H9 (cell line): Measurements from ENCODE around the gene ARPC2. TPM values are rescaled to one million over a fixed set of nuclear protein-coding genes. Genes with fewer than 3 reads are reported as not detected.

ENCODE experiments used
- DNase-seq: peaks from one replicate; pipeline ENCODE4 v3.0.0-alpha.2; 2017
- H2AFZ ChIP-seq: one replicate; pipeline ENCODE4 v1.6.1; 2013; ENCODE audit warnings: mild to moderate bottlenecking, low read length, control low read depth, moderate library complexity
- H2AK5ac ChIP-seq: 2 replicates; pipeline ENCODE4 v1.6.1; 2013; ENCODE audit warnings: low read length, control low read depth, mixed read lengths; ENCODE audit not compliant: insufficient read length
- H2BK120ac ChIP-seq: one replicate; pipeline ENCODE4 v1.6.1; 2013; ENCODE audit warnings: low read depth, mild to moderate bottlenecking, low read length, control low read depth, inconsistent platforms; ENCODE audit not compliant: poor library complexity, severe bottlenecking
- H2BK12ac ChIP-seq: 2 replicates; pipeline ENCODE4 v1.6.1; 2013; ENCODE audit warnings: low read length, control low read depth, mixed read lengths, low read depth; ENCODE audit not compliant: insufficient read length
- H2BK15ac ChIP-seq: 2 replicates; pipeline ENCODE4 v1.6.1; 2013; ENCODE audit warnings: low read depth, low read length, control low read depth
- H2BK20ac ChIP-seq: one replicate; pipeline ENCODE4 v1.6.1; 2013; ENCODE audit warnings: low read depth, mild to moderate bottlenecking, low read length, control low read depth, inconsistent platforms; ENCODE audit not compliant: poor library complexity, severe bottlenecking
- H2BK5ac ChIP-seq: 2 replicates; pipeline ENCODE4 v1.6.1; 2013; ENCODE audit warnings: low read length, control low read depth, mixed read lengths; ENCODE audit not compliant: insufficient read length
- H3K14ac ChIP-seq: 2 replicates; pipeline ENCODE4 v1.6.1; 2013; ENCODE audit warnings: low read length, control low read depth; ENCODE audit not compliant: insufficient read depth
- H3K18ac ChIP-seq: 2 replicates; pipeline ENCODE4 v1.6.1; 2013; ENCODE audit warnings: low read depth, mild to moderate bottlenecking, mixed read lengths, low read length, control low read depth; ENCODE audit not compliant: insufficient read length
- H3K23ac ChIP-seq: 2 replicates; pipeline ENCODE4 v1.6.1; 2013; ENCODE audit warnings: low read length, control low read depth, mixed read lengths, low read depth; ENCODE audit not compliant: insufficient read length
- H3K23me2 ChIP-seq: 2 replicates; pipeline ENCODE4 v1.6.1; 2013; ENCODE audit warnings: low read depth, mild to moderate bottlenecking, mixed read lengths, low read length, control low read depth; ENCODE audit not compliant: insufficient read length, poor library complexity, severe bottlenecking
- H3K27ac ChIP-seq: 2 replicates; pipeline ENCODE4 v1.5.1; 2013; ENCODE audit warnings: low read length, control low read depth, mixed read lengths, low read depth; ENCODE audit not compliant: insufficient read length
- H3K27me3 ChIP-seq: 2 replicates; pipeline ENCODE4 v1.6.1; 2013; ENCODE audit warnings: low read length, control low read depth, inconsistent platforms; ENCODE audit not compliant: insufficient read depth
- H3K4ac ChIP-seq: 2 replicates; pipeline ENCODE4 v1.6.1; 2013; ENCODE audit warnings: low read depth, mild to moderate bottlenecking, control low read depth, inconsistent platforms, low read length, moderate library complexity
- H3K4me1 ChIP-seq: 2 replicates; pipeline ENCODE4 v1.6.1; 2013; ENCODE audit warnings: low read length, control low read depth, inconsistent platforms; ENCODE audit not compliant: insufficient read depth
- H3K4me2 ChIP-seq: 2 replicates; pipeline ENCODE4 v1.6.1; 2013; ENCODE audit warnings: low read length, control low read depth, mixed read lengths; ENCODE audit not compliant: insufficient read length, insufficient read depth
- H3K56ac ChIP-seq: 2 replicates; pipeline ENCODE4 v1.6.1; 2013; ENCODE audit warnings: low read depth, mild to moderate bottlenecking, mixed read lengths, low read length, control low read depth; ENCODE audit not compliant: insufficient read length
- H3K79me1 ChIP-seq: 2 replicates; pipeline ENCODE4 v1.6.1; 2013; ENCODE audit warnings: low read depth, mild to moderate bottlenecking, moderate library complexity, low read length, control low read depth, inconsistent platforms; ENCODE audit not compliant: insufficient read depth, poor library complexity, severe bottlenecking
- H3K79me2 ChIP-seq: 2 replicates; pipeline ENCODE4 v1.6.1; 2013; ENCODE audit warnings: low read length, control low read depth, inconsistent platforms; ENCODE audit not compliant: insufficient read depth
- H3K9ac ChIP-seq: 2 replicates; pipeline ENCODE4 v1.6.1; 2013; ENCODE audit warnings: low read length, control low read depth, mixed read lengths; ENCODE audit not compliant: insufficient read length; ENCODE audit errors: extremely low read depth
- H3K9me3 ChIP-seq: one replicate; pipeline ENCODE4 v1.6.1; 2013; ENCODE audit warnings: low read depth, low read length, inconsistent platforms; ENCODE audit not compliant: control insufficient read depth
- H3T11ph ChIP-seq: one replicate; pipeline ENCODE4 v1.6.1; 2013; ENCODE audit warnings: mild to moderate bottlenecking, low read length, control low read depth, inconsistent platforms
- H4K20me1 ChIP-seq: one replicate; pipeline ENCODE4 v1.6.1; 2013; ENCODE audit not compliant: control insufficient read depth, insufficient read length, insufficient read depth
- H4K5ac ChIP-seq: 2 replicates; pipeline ENCODE4 v1.6.1; 2013; ENCODE audit warnings: low read depth, mild to moderate bottlenecking, mixed read lengths, low read length, control low read depth; ENCODE audit not compliant: insufficient read length
- H4K8ac ChIP-seq: replicated peaks from 2 replicates; pipeline ENCODE4 v1.6.1; 2013; ENCODE audit warnings: low read length, control low read depth, mixed read lengths, low read depth; ENCODE audit not compliant: insufficient read length
- H4K91ac ChIP-seq: 2 replicates; pipeline ENCODE4 v1.6.1; 2013; ENCODE audit warnings: low read depth, mild to moderate bottlenecking, moderate library complexity, mixed read lengths, low read length, control low read depth; ENCODE audit not compliant: insufficient read length
- H3K27ac Mint-ChIP-seq, 3 experiments: 2 replicates in 2 of 3; 3 replicates in 1 of 3; pipeline ENCODE4 v1.8.0; 2020 to 2021; ENCODE audit warnings: mixed read lengths in 3 of 3, mild to moderate bottlenecking in 1 of 3, moderate library complexity in 1 of 3
- H3K27me3 Mint-ChIP-seq: 2 replicates; pipeline ENCODE4 v1.8.0; 2021; ENCODE audit warnings: low read depth, mild to moderate bottlenecking, moderate library complexity, mixed read lengths
- H3K36me3 Mint-ChIP-seq, 3 experiments: 2 replicates in 2 of 3; 3 replicates in 1 of 3; pipeline ENCODE4 v1.8.0; 2020 to 2021; ENCODE audit warnings: low read depth in 3 of 3, mixed read lengths in 3 of 3; ENCODE audit not compliant: insufficient read depth in 1 of 3
- H3K4me1 Mint-ChIP-seq, 2 experiments: 2 replicates each; pipeline ENCODE4 v1.8.0; 2020; ENCODE audit warnings: mixed read lengths in 2 of 2
- H3K4me3 Mint-ChIP-seq, 2 experiments: 2 replicates in 1 of 2; 3 replicates in 1 of 2; pipeline ENCODE4 v1.8.0; 2020 to 2021; ENCODE audit warnings: mild to moderate bottlenecking in 2 of 2, mixed read lengths in 2 of 2, moderate library complexity in 1 of 2
- H3K9me3 Mint-ChIP-seq, 2 experiments: 2 replicates in 1 of 2; 3 replicates in 1 of 2; pipeline ENCODE4 v1.8.0; 2020; ENCODE audit warnings: mild to moderate bottlenecking in 2 of 2, mixed read lengths in 2 of 2, moderate library complexity in 1 of 2
- WGBS: extraction: QIAGEN DNeasy Blood & Tissue Kit; methylation state at CpG from one replicate; pipeline ENCODE4 v1.1.7; 2013; ENCODE audit warnings: missing lambda C conversion rate, low lambda C conversion rate, mixed read lengths; ENCODE audit not compliant: insufficient read length; ENCODE audit errors: extremely low coverage; 5-methylcytosine and 5-hydroxymethylcytosine counted together
- total RNA-seq: library from RNA; stranded (reverse); gene quantifications from 2 replicates; pipeline ENCODE4 v1.2.1, GENCODE V29; 2021
- TF ChIP-seq, protein P1 (sequence below): fragments of 200-600 bp; sonication (generic); conservative IDR thresholded peaks from 3 replicates; pipeline ENCODE4 v1.8.0; 2021; ENCODE audit warnings: antibody characterized with exemption, mild to moderate bottlenecking

The ARPC2 gene
- total RNA-seq, 1 experiment from 2014 or later, result 197 TPM

DNA sequence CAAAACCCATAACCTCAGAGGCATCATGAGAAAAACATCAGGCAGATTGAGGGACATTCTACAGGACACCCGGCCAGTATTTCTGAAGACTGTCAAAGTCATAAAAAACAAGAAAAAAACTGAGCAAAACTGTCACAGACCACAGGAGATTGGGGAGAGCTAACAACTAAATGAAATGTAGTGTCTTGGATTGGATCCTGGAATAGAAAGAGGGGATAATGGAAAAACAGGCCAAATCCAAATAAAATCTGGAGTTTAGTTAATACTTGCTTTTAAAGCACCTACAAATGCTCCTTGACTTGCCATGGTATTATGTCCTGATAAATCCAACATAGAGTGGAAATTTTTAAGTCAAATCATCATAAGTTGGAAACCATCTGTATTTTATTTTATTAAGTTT lies 32.7 kb upstream of the ARPC2 start:
- no peaks in the 10 kb centered on the region for H3K27me3 ChIP-seq
- H3K79me2 ChIP-seq, result no peaks in the 10 kb centered on the region
- H3K36me3 Mint-ChIP-seq, result no peaks in the 10 kb centered on the region; a peak in 1 of 7 replicates
- H3K9me3 Mint-ChIP-seq, result peaks cover 4 to 5% of the 10 kb centered on the region in 2 experiments
- peaks cover 6% of the 10 kb centered on the region in 2 experiments; a peak in 3 of 4 replicates for H3K4me1 Mint-ChIP-seq
- no peak overlapping the region for H3K4ac ChIP-seq
- H2BK5ac ChIP-seq, result no peak overlapping the region
- H2AK5ac ChIP-seq, result no peak overlapping the region
- H3K27me3 Mint-ChIP-seq, result peaks cover 9% of the 10 kb centered on the region
- no peak overlapping the region for H2BK12ac ChIP-seq
- WGBS, result no CpG with 5 or more reads among the region's 1 CpG
- no peak overlapping the region for H3K4me2 ChIP-seq
- H3K56ac ChIP-seq, result no peak overlapping the region
- H3T11ph ChIP-seq, result no peak overlapping the region
- H3K14ac ChIP-seq, result no peak overlapping the region
- H3K18ac ChIP-seq, result no peak overlapping the region
- DNase-seq, result no peak
- no peaks in the 10 kb centered on the region for H3K23me2 ChIP-seq
- no peak overlapping the region for H3K23ac ChIP-seq
- no peak overlapping the region for H3K4me3 Mint-ChIP-seq
- H3K9ac ChIP-seq, result no peak overlapping the region
- no peaks in the 10 kb centered on the region for H3K9me3 ChIP-seq
- no peak overlapping the region for H3K27ac ChIP-seq
- no peak overlapping the region for H4K91ac ChIP-seq
- H4K5ac ChIP-seq, result no peak overlapping the region
- TF ChIP-seq, protein P1, sequence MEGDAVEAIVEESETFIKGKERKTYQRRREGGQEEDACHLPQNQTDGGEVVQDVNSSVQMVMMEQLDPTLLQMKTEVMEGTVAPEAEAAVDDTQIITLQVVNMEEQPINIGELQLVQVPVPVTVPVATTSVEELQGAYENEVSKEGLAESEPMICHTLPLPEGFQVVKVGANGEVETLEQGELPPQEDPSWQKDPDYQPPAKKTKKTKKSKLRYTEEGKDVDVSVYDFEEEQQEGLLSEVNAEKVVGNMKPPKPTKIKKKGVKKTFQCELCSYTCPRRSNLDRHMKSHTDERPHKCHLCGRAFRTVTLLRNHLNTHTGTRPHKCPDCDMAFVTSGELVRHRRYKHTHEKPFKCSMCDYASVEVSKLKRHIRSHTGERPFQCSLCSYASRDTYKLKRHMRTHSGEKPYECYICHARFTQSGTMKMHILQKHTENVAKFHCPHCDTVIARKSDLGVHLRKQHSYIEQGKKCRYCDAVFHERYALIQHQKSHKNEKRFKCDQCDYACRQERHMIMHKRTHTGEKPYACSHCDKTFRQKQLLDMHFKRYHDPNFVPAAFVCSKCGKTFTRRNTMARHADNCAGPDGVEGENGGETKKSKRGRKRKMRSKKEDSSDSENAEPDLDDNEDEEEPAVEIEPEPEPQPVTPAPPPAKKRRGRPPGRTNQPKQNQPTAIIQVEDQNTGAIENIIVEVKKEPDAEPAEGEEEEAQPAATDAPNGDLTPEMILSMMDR, result no peak
- H2BK20ac ChIP-seq, result no peak overlapping the region
- H2BK15ac ChIP-seq, result no peak overlapping the region
- no peaks in the 10 kb centered on the region for H3K79me1 ChIP-seq
- no peak overlapping the region for H2AFZ ChIP-seq
- no peak overlapping the region for H2BK120ac ChIP-seq
- H4K20me1 ChIP-seq, result no peaks in the 10 kb centered on the region
- no peak overlapping the region for H3K27ac Mint-ChIP-seq
- no peak overlapping the region for H4K8ac ChIP-seq
- peaks cover 3% of the 10 kb centered on the region; the same call in 1 of the 2 replicates for H3K4me1 ChIP-seq
